ENCODE measurements around the gene BCL7A. TPM values are rescaled to one million over a fixed set of nuclear protein-coding genes. Genes with fewer than 3 reads are reported as not detected.

BCL7A gene
- total and polyA plus RNA-seq, 2 of the 8 experiments (the other 6 are each of a cell fraction or from before 2014, with no cell fraction given): 11.9 to 12.7 TPM

DNA sequence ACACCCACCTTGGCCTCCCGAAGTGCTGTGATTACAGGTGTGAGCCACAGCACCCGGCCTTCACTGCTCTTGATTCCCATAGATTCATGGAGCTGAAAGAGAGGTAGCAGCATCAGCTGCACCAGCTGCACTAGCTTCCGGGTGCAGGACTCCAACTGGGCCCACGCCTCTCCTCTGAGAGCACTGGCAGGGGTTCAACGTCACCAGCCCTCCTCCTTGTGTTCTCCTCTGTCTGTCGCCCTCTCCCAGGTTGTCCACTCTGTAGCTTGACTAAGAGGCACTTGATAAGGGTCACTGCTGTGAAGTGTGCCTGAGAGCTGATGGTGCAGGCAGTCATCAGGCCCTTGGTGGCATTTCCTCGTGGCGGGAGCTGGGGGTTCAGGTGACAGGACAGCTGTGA is 85.2 kb downstream of the BCL7A start (continued):
- no peak for TF ChIP-seq SUZ12 (IDR thresholded peaks at IDR 0.05; ENCODE audit: low read length)
